Thymus (tissue), 11 donors: ENCODE results near the gene KLHL26. TPM values are rescaled to one million over a fixed set of nuclear protein-coding genes. Genes with fewer than 3 reads are reported as not detected.
A peak's percentile ranks its signal among the peaks of the same experiment; 100 is the strongest.

ENCODE experiments used
- DNase-seq, 9 donors: peaks; one replicate each; pipeline ENCODE4 v3.0.0-alpha.2; 2013; ENCODE audit warnings: low spot score in 9 of 9, low read depth in 6 of 9, missing footprints in 1 of 9
- H3K27ac ChIP-seq, 2 donors: one replicate each; pipeline ENCODE4 v1.5.1; 2013; ENCODE audit warnings: control low read depth in 1 of 2, low read depth in 1 of 2, low read length in 1 of 2, mild to moderate bottlenecking in 1 of 2, moderate library complexity in 1 of 2
- H3K27me3 ChIP-seq, 2 donors: one replicate each; pipeline ENCODE4 v1.5.1; 2013; ENCODE audit warnings: low read length in 1 of 2; ENCODE audit not compliant: control insufficient read depth in 2 of 2, insufficient read depth in 1 of 2
- H3K36me3 ChIP-seq, 2 donors: one replicate each; pipeline ENCODE4 v1.5.1; 2013; ENCODE audit warnings: low read length in 1 of 2, mild to moderate bottlenecking in 1 of 2, moderate library complexity in 1 of 2; ENCODE audit not compliant: control insufficient read depth in 2 of 2, insufficient read depth in 2 of 2
- H3K4me1 ChIP-seq, 2 donors: one replicate each; pipeline ENCODE4 v1.5.1; 2013; ENCODE audit warnings: low read length in 2 of 2; ENCODE audit not compliant: control insufficient read depth in 2 of 2, insufficient read depth in 2 of 2
- H3K4me3 ChIP-seq, 2 donors: one replicate each; pipeline ENCODE4 v1.5.1; 2013; ENCODE audit warnings: low read length in 2 of 2, control low read depth in 1 of 2, mild to moderate bottlenecking in 1 of 2
- H3K9me3 ChIP-seq, 2 donors: one replicate each; pipeline ENCODE4 v1.5.1; 2013; ENCODE audit warnings: low read length in 1 of 2, mild to moderate bottlenecking in 1 of 2; ENCODE audit not compliant: control insufficient read depth in 2 of 2, insufficient read depth in 1 of 2
- WGBS: extraction: QIAGEN DNeasy Blood & Tissue Kit; methylation state at CpG from one replicate; pipeline ENCODE4 v1.1.7; 2013; 5-methylcytosine and 5-hydroxymethylcytosine counted together
- polyA plus RNA-seq: library from polyadenylated mRNA; stranded (reverse); fragments of 200-250 nt; gene quantifications from one replicate; pipeline ENCODE4 v1.2.3, GENCODE V29; 2013
- total RNA-seq: library from RNA; stranded (reverse); fragments of 120-200 nt; gene quantifications from one replicate; pipeline ENCODE4 v1.2.4, GENCODE V29; 2013
- donor health status: healthy.

KLHL26 gene
- total and polyA plus RNA-seq, 2 donors, result 0.99 to 4.0 TPM

GRCh38 chr19:18683109-18683957 is 46.5 kb downstream of the KLHL26 start, which contains the start of gene CRTC1:
Gene CRTC1, plus strand, starts transcription at chr19:18683680. Its CDS starts 23 bp downstream, at chr19:18683703.
- Histone ChIP-seq H3K4me3 (peak within 1 kb of the TSS; percentile 62 to 70), H3K27ac (peak within 1 kb of the TSS; percentile 27 to 91), H3K4me1 (peaks cover 6 to 16% of the 10 kb centered on the region in 2 donors), H3K9me3 (no peaks in the 10 kb centered on the region), H3K27me3 (no peaks in the 10 kb centered on the region), H3K36me3 (no peaks in the 10 kb centered on the region)
- 2% methylated on average over 93 of the region's 93 CpGs for whole genome bisulfite sequencing
- peak; percentile 58 to 94 (median 87) for DNase-seq

GRCh38 chr19:18683958-18684641 is 47.3 kb downstream of the KLHL26 start:
- Histone ChIP-seq H3K9me3 (no peaks in the 10 kb centered on the region), H3K4me3 (peak overlapping the region; percentile 62 to 70), H3K4me1 (peaks cover 6 to 16% of the 10 kb centered on the region in 2 donors), H3K27ac (no peak overlapping the region), H3K27me3 (no peaks in the 10 kb centered on the region), H3K36me3 (no peaks in the 10 kb centered on the region)
- no peak for DNase-seq
- 24% methylated on average over 16 of the region's 16 CpGs for WGBS

- DNase-seq, result no peak
- Histone ChIP-seq H3K36me3 (no peaks in the 10 kb centered on the region), H3K27ac (no peak overlapping the region), H3K4me1 (peaks cover 6 to 16% of the 10 kb centered on the region in 2 donors), H3K4me3 (no peak overlapping the region), H3K27me3 (no peaks in the 10 kb centered on the region), H3K9me3 (no peaks in the 10 kb centered on the region)
- WGBS, result 90% methylated on average over 3 of the region's 3 CpGs
These were observed 47.8 kb downstream of the KLHL26 start for GRCh38 chr19:18684642-18684993.

- no peak overlapping the region for H3K27ac ChIP-seq
- no peaks in the 10 kb centered on the region for H3K9me3 ChIP-seq
- no peaks in the 10 kb centered on the region for H3K36me3 ChIP-seq
- DNase-seq, result no peak
- H3K4me3 ChIP-seq, result no peak overlapping the region
- peaks cover 6 to 16% of the 10 kb centered on the region in 2 donors for H3K4me1 ChIP-seq
- 97% methylated on average over 5 of the region's 5 CpGs for WGBS
- no peaks in the 10 kb centered on the region for H3K27me3 ChIP-seq
These were observed 48.9 kb downstream of the KLHL26 start for GRCh38 chr19:18685597-18686190.

- H3K4me1 ChIP-seq, result peaks cover 3 to 13% of the 10 kb centered on the region in 2 donors
- H3K4me3 ChIP-seq, result no peak overlapping the region
- H3K36me3 ChIP-seq, result no peaks in the 10 kb centered on the region
- no peak for DNase-seq
- H3K27me3 ChIP-seq, result no peaks in the 10 kb centered on the region
- H3K9me3 ChIP-seq, result no peaks in the 10 kb centered on the region
- 95% methylated on average over 16 of the region's 16 CpGs for WGBS
- no peak overlapping the region for H3K27ac ChIP-seq
These were observed 51.1 kb downstream of the KLHL26 start for GRCh38 chr19:18687740-18688465.

GRCh38 chr19:18696023-18696422 is 59.2 kb downstream of the KLHL26 start:
- 98% methylated on average over 12 of the region's 12 CpGs for WGBS
- no peaks in the 10 kb centered on the region for H3K27me3 ChIP-seq
- H3K9me3 ChIP-seq, result peaks cover 0 to 5% of the 10 kb centered on the region in 2 donors
- H3K4me1 ChIP-seq, result peaks cover 15 to 23% of the 10 kb centered on the region in 2 donors
- no peak overlapping the region for H3K4me3 ChIP-seq
- H3K27ac ChIP-seq, result no peak overlapping the region
- DNase-seq, result no peak
- H3K36me3 ChIP-seq, result no peaks in the 10 kb centered on the region

- WGBS, result 94% methylated on average over 3 of the region's 3 CpGs
- Histone ChIP-seq H3K4me1 (peaks cover 20 to 27% of the 10 kb centered on the region in 2 donors), H3K36me3 (no peaks in the 10 kb centered on the region), H3K9me3 (peaks cover 0 to 5% of the 10 kb centered on the region in 2 donors), H3K4me3 (no peak overlapping the region), H3K27me3 (no peaks in the 10 kb centered on the region), H3K27ac (no peak overlapping the region)
- DNase-seq, result no peak
These were observed 60.9 kb downstream of the KLHL26 start for GRCh38 chr19:18697680-18698079.

GRCh38 chr19:18698321-18699167 is 61.7 kb downstream of the KLHL26 start:
- Histone ChIP-seq H3K27ac (no peak overlapping the region), H3K9me3 (peaks cover 0 to 5% of the 10 kb centered on the region in 2 donors), H3K27me3 (no peaks in the 10 kb centered on the region), H3K36me3 (no peaks in the 10 kb centered on the region), H3K4me3 (no peak overlapping the region), H3K4me1 (peaks cover 20 to 27% of the 10 kb centered on the region in 2 donors)
- WGBS, result 96% methylated on average over 18 of the region's 18 CpGs
- DNase-seq, result no peak
